Measurements from ENCODE around the gene B3GNT7.

DNA sequence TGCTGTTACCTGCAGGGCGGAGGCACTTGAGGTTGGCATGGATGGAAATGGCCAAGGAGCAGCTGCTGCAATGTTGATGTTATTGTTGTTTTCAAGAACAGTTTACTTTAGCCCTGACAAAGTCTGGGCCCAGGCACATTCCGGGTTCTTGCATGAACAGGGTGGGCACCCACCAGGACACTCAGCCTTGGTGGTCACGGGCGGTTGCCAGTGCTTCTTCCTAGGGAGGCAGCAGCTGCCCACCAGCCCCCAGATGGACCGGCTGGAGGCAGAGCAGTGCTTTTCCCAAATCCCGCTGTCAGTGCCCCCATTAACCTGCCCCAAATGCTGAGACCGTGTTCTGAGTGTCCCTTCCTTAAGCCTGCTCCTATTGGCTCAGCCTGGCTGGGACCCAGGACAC lies 38.5 kb upstream of the B3GNT7 start:
- TF ChIP-seq, protein P1, sequence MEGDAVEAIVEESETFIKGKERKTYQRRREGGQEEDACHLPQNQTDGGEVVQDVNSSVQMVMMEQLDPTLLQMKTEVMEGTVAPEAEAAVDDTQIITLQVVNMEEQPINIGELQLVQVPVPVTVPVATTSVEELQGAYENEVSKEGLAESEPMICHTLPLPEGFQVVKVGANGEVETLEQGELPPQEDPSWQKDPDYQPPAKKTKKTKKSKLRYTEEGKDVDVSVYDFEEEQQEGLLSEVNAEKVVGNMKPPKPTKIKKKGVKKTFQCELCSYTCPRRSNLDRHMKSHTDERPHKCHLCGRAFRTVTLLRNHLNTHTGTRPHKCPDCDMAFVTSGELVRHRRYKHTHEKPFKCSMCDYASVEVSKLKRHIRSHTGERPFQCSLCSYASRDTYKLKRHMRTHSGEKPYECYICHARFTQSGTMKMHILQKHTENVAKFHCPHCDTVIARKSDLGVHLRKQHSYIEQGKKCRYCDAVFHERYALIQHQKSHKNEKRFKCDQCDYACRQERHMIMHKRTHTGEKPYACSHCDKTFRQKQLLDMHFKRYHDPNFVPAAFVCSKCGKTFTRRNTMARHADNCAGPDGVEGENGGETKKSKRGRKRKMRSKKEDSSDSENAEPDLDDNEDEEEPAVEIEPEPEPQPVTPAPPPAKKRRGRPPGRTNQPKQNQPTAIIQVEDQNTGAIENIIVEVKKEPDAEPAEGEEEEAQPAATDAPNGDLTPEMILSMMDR (IDR thresholded peaks at IDR 0.05 in 8 of 11, conservative IDR thresholded peaks at IDR 0.05 in 3 of 11) = no peak
- no peak for TF ChIP-seq POLR2A (IDR thresholded peaks at IDR 0.05)

Data from spleen (tissue), 7 donors.